GM19023 (cell line): ENCODE data around the gene MED12.
"Not testable (repeated sequence)": the region's sequence is repeated elsewhere in the genome, so short reads cannot be mapped to it uniquely, and the experiment has no call there.

Experiments used
- ATAC-seq: cut with Tn5 transposase; IDR thresholded peaks from one replicate; pipeline ENCODE4 v1.9.1; 2021; ENCODE audit warnings: mild to moderate bottlenecking, moderate library complexity; ENCODE audit not compliant: unreplicated experiment

The MED12 gene

DNA sequence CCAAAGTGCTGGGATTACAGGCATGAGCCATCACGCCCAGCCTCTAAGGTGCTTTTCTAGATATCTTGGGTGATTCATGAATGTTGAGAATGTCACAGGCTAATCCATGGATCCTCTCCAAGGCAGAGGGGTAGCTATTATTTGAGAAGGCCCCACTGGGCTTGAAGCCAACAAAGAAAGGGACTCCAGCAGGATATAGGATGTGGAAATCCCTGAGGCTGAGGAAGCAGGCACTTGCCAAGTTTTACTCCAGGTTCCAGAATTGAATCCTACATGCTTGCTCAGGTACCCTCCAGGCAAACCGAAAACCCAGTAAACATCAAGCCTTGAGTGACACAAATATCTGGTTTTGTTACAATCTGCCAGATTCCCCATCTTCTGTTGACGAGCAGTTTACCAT, 42.1 kb downstream of the MED12 start:
- ATAC-seq: no peak

DNA sequence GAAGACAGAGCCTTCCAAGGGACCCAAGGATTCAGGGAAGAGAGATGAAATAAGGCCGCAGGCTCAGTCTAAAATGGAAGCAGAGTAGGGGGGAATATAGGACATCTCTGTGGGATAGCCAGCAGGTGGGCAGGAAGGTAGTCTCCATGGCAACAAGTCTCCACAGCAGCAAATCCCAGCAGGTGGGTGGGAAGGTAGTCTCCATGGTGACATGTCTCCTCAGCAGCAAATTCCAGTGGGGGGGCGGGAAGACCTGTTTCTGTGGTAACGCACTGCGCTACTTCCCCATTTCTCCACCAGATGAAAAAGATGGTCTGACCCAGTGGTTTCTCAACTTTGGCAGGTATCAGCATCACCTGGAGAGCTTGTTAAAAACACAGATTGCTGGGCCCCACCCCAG, 44.6 kb downstream of the MED12 start:
- no peak for ATAC-seq

GRCh38 chrX:71164071-71164470, 45.7 kb downstream of the MED12 start:
- no peak for ATAC-seq

DNA sequence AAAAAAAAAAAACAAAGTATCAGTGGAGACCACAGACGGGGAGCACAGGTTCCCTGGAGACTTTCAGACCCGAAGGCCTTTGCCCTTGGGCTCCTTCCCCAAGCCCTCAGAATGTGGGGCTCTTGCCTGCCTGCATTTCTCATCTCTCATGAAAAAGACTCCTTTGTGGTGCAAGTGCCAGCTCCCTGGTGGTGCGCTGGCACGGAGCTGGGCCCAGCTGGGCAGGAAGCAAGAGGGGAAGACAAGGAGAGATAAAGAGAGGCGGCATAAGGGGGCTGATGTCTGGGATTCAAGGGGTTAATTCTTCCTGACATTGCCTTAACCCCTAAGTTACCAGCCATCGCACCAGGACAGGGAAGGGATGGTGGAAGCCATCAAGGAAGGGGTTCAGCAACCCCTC, 48.1 kb downstream of the MED12 start:
- ATAC-seq: no peak

GRCh38 chrX:71167031-71167781, 48.8 kb downstream of the MED12 start:
- ATAC-seq: no peak

DNA sequence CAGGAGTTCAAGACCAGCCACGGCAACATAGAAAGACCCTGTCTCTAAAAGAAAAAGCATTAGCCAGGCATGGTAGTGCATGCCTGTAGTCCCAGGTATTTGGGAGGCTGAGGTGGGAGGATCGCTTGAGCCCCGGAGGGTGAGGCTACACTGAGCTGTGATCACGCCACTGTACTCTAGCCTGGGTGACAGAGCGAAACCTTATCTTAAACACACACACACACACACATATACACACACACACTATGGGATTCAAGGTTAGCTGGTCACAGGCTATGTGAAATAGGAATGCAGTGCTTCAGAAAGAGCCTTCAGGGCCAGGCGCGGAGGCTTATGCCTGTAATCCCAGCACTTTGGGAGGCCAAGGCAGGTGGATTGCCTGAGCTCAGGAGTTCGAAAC, 49.7 kb downstream of the MED12 start:
- no peak for ATAC-seq

DNA sequence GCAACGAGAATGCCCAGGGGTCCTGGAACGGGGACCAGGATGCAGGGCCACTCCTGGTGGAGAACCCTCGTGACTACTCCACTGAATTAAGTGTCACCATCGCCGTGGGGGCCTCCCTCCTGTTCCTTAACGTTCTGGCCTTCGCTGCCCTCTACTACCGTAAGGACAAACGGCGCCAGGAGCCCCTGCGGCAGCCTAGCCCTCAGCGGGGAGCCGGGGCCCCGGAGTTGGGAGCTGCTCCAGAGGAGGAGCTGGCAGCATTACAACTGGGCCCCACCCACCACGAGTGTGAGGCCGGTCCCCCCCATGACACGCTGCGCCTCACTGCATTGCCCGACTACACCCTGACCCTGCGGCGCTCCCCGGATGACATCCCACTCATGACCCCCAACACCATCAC, 51.2 kb downstream of the MED12 start:
- no peak for ATAC-seq

GRCh38 chrX:71170660-71171059, 52.3 kb downstream of the MED12 start:
- no peak for ATAC-seq

DNA sequence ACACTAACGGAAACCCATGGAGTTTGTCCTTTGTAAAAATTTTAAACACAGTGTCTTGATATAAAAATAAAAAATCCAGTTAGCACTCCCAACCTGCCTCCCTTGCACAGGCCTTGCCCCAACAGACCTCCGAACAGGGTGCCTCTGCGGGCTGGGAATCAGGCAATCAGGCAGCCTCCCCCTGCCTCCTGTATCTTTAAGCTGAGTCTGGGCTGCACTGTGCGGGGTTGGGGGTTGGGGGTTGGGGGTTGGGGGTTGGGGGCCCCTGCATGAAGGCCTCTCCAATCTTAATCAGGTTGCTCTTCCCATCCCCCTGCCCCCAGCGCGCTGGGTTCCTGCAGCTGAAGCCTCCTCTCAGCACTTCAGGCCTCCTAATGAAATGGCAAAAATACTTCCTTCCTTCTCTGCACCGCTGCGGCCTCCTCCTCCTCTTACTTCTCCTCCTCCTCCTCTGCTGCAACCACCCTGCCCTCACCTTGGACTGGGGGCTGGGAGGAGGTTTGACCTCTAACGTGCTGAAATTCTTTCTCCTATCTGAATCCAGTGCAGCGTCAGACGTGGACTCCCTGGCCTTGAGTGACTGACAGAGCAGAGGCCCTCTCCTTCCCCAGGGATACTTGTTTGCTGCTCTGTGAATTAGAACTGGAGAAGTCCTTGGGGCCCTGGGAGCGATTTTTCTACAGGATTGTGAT, 52.9 kb downstream of the MED12 start:
- ATAC-seq: no peak

GRCh38 chrX:71173440-71173839, 55.0 kb downstream of the MED12 start:
- ATAC-seq: no peak

- no peak for ATAC-seq
These were observed 56.4 kb downstream of the MED12 start for GRCh38 chrX:71174795-71175194.

- ATAC-seq: no peak
These were observed 57.1 kb downstream of the MED12 start for GRCh38 chrX:71175531-71175930.

- no peak for ATAC-seq
These were observed 58.9 kb downstream of the MED12 start for GRCh38 chrX:71177327-71177726.

DNA sequence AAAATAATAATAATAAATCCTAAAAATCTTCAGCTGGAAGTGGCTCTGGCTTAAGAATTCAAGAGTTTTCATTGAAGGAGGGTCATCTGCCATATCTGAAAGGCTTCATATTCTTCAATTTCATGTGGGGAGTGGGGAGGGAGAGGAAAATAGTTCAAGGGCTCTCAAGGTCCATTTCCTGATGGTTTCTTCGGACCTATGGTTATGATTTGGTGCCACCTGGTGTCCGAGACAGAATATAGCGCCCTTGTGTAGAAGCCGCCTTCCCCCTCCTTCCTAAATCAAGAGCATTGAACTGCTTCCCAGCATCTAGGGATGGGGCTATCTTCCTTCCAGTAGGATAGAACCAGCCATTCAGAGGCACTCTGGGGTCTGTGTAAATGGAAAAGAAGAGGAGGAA, 60.5 kb downstream of the MED12 start:
- no peak for ATAC-seq

DNA sequence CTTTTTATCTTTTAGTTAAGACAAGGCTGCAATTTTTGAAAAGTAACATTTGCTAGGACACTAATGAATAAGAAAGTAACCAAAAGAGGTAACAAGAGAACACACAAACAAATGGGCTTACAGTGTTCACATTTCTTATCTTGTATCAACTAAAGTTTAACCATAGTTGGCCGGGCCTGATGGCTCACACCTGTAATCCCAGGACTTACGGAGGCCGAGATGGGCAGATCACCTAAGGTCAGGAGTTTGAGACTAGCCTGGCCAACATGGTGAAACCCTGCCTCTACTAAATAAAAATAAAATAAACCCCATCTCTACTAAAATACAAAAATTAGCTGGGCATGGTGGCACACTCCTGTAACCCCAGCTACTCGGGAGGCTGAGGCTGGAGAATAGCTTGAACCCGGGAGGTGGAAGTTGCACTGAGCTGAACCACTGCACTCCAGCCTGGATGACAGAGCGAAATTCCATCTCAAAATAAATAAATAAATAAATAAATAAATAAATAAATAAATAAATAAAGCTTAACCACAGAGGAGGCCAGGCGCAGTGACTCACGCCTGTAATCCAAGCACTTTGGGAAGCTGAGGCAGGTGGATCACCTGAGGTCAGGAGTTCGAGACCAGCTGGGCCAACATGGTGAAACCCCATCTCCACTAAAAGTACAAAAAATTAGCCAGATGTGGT, 62.3 kb downstream of the MED12 start:
- ATAC-seq: not testable (repeated sequence)

DNA sequence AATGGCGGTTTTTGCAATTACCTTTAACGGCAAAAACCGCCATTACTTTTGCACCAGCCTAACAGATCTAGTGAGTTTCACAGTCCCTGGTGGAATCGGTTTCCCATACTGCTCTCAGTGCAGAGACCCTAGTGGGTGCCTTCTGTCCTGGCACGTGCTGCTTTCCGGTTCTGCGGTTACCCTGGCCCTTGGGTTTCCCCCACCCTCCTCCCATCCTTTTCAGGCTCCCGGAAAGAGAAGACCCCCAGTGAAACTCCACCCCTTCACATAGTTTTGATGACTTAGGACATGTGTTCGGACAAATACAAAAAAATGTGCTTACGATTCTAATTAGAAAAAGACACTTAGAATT, 63.1 kb downstream of the MED12 start:
- peak; percentile 33 for ATAC-seq

- peak; percentile 91 for ATAC-seq
These were observed 63.8 kb downstream of the MED12 start for GRCh38 chrX:71181910-71182799.

DNA sequence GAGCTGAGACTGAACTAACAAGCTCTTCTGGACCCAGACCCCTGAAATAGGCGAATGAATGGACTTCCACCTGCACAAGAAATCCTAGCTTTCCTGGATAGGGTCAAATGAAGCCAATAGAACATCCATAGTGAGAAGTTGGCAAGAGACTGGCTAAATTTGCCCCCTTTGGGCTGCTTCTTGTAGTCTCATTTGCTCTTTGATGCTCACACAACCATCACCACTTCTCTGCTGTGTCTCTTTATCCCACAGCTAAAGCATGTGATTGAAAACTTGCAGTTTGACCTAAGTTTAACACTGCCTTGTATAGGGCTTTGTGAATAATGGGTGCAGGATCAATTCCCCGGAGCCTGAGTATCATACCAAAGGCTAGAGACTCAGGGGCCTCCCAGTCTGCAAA, 64.5 kb downstream of the MED12 start:
- ATAC-seq: no peak

- no peak for ATAC-seq
These were observed 64.9 kb downstream of the MED12 start for GRCh38 chrX:71183341-71183740.

GRCh38 chrX:71184092-71184491, 65.7 kb downstream of the MED12 start:
- no peak for ATAC-seq
